Ovary (tissue), 9 donors: ENCODE data around the gene TBC1D22B. TPM values are rescaled to one million over a fixed set of nuclear protein-coding genes. Genes with fewer than 3 reads are reported as not detected.

Experiments used
- DNase-seq, 5 donors: peaks; one replicate each; pipeline ENCODE4 v3.0.0-alpha.2; 2019 to 2020
- H3K27ac ChIP-seq, 2 donors: fragments of 200-600 bp; one replicate each; pipeline versions ENCODE4 v1.5.1 to v1.8.0; 2019 to 2022
- H3K27me3 ChIP-seq: fragments of 200-600 bp; one replicate; pipeline ENCODE4 v1.8.0; 2022
- H3K36me3 ChIP-seq: fragments of 200-600 bp; sonication (generic); one replicate; pipeline ENCODE4 v1.5.1; 2019
- H3K4me1 ChIP-seq: one replicate; pipeline ENCODE4 v1.8.1; 2013; ENCODE audit warnings: mild to moderate bottlenecking, moderate library complexity; ENCODE audit not compliant: insufficient read depth
- H3K4me3 ChIP-seq: fragments of 200-600 bp; sonication (generic); one replicate; pipeline ENCODE4 v1.5.1; 2017
- H3K9me3 ChIP-seq, 2 donors: fragments of 200-600 bp in 1 of 2; sonication (generic) in 1 of 2; one replicate each; pipeline versions ENCODE4 v1.5.1 to v1.8.1; 2013 to 2019; ENCODE audit warnings: mild to moderate bottlenecking in 1 of 2, moderate library complexity in 1 of 2
- EP300 ChIP-seq: sonication (generic); formaldehyde crosslinking; IDR thresholded peaks from one replicate; pipeline ENCODE4 v1.6.1; 2017; ENCODE audit warnings: antibody characterized with exemption
- POLR2A ChIP-seq: fragments of 450-650 bp; IDR thresholded peaks from one replicate; pipeline ENCODE4 v1.6.1; 2017; ENCODE audit warnings: antibody characterized with exemption, mild to moderate bottlenecking, moderate library complexity
- WGBS, 3 donors: extraction: QIAGEN DNeasy Blood & Tissue Kit in 1 of 3; methylation state at CpG; one replicate each; pipeline versions ENCODE4 v1.1.5 to v1.1.7; 2013 to 2017; 5-methylcytosine and 5-hydroxymethylcytosine counted together
- intact Hi-C, 4 donors: fragments of 100-400 bp; cut with DNase I; formaldehyde crosslinking; loops; one replicate each; pipeline versions ENCODE4 v1.11.0 to v1.15.1; 2022 to 2023
- polyA plus RNA-seq, 2 donors: library from polyadenylated mRNA; stranded (reverse); fragments of 200-250 nt in 1 of 2; fragments of 350-450 nt in 1 of 2; fragmentation: Illumina TruSeq in 1 of 2; extraction: RNeasy Lipid Tissue Mini Kit (QIAGEN cat#74804) in 1 of 2; gene quantifications; one replicate each; pipeline ENCODE4 v1.2.3, GENCODE V29; 2013 to 2014
- total RNA-seq, 7 donors: library from RNA; depleted of rRNA in 2 of 7; stranded (reverse); fragments of >200 nt in 2 of 7; fragmentation: NEBNext Ultra II Directional in 3 of 7; extraction: Animal tissue kit (Norgen Biotek cat#: 25700) in 3 of 7; gene quantifications; one replicate each; pipeline versions ENCODE4 v1.1.0 to v1.2.4, GENCODE V29; 2016 to 2023
- TF ChIP-seq, protein P1 (sequence below), 3 donors: fragments of 450-650 bp in 2 of 3; fragments of 200-600 bp in 1 of 3; IDR thresholded peaks; one replicate each; pipeline versions ENCODE4 v1.5.1 to v1.8.0; 2016 to 2022; ENCODE audit warnings: antibody characterized with exemption in 3 of 3, mild to moderate bottlenecking in 1 of 3
- donor health status: DM: no; HTN: no; CAD: no; lungs with moderate emphysema.
- donor health status: DM: no; HTN: no; CAD: no.
- donor health status: Bipolar disorder and iron deficiency.
- donor health status: DM: yes; HTN: yes; CAD: no.
- donor health status: DM: no; HTN: no; CAD: no.
- donor health status: DM: yes; HTN: yes; CAD: no.

Gene TBC1D22B
- total and polyA plus RNA-seq, 9 donors: 7.4 to 17.7 (median 12.8) TPM

DNA sequence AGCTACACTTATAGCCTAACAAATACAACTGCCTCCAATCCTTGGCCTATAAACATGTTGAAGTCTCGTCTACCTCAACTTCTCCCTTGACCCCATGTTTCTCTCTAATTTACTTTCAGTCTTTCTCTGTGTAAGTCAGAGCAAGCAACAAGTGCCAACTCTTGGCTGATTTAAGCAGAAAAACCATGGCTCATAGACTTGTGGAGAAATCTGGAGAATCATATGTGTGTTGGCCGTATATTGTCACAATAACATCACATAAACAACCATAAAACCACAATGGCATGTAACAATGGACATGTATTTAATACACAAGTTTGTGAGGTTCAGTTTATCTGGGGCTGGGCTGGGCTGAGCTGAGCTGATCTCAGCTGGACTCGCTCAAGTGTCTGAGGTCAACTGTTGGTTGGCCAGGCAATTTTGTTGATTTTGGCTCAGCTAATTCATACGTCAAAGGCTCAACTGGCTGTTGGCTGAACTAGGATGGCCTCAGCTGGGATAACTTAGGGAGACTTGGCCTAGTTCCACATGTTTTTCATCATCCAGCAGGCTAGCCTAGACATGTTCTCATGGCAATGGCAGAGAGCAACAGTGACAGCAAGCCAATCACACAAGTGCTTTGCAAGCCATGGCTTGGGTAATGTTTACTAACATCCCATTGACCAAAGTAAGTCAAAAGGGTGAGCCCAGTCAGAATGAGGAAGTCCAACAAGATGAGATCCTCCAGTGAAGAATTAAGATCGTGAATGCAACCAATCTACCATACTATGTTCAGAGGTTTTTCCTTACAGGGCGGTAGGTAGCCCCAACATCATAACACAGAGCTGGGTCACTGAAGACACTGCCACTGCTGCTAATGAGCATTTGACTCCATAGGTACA is 12.9 kb upstream of the TBC1D22B start:
- H3K36me3 ChIP-seq: no peaks in the 10 kb centered on the region
- 15 to 18% (median 17%) methylated on average over 6 of the region's 6 CpGs for WGBS, 3 donors
- H3K27ac ChIP-seq: peak overlapping the region; percentile 35 to 92
- no peaks in the 10 kb centered on the region for H3K27me3 ChIP-seq
- H3K9me3 ChIP-seq: no peaks in the 10 kb centered on the region
- H3K4me1 ChIP-seq: peaks cover 14% of the 10 kb centered on the region
- DNase-seq: peak; percentile 84 to 93 (median 87)
- intact Hi-C loops: no loop called here
- no peak for TF ChIP-seq POLR2A
- TF ChIP-seq EP300: peak; percentile 92
- TF ChIP-seq, protein P1, sequence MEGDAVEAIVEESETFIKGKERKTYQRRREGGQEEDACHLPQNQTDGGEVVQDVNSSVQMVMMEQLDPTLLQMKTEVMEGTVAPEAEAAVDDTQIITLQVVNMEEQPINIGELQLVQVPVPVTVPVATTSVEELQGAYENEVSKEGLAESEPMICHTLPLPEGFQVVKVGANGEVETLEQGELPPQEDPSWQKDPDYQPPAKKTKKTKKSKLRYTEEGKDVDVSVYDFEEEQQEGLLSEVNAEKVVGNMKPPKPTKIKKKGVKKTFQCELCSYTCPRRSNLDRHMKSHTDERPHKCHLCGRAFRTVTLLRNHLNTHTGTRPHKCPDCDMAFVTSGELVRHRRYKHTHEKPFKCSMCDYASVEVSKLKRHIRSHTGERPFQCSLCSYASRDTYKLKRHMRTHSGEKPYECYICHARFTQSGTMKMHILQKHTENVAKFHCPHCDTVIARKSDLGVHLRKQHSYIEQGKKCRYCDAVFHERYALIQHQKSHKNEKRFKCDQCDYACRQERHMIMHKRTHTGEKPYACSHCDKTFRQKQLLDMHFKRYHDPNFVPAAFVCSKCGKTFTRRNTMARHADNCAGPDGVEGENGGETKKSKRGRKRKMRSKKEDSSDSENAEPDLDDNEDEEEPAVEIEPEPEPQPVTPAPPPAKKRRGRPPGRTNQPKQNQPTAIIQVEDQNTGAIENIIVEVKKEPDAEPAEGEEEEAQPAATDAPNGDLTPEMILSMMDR (IDR thresholded peaks at IDR 0.05): no peak
- H3K4me3 ChIP-seq: no peak overlapping the region

DNA sequence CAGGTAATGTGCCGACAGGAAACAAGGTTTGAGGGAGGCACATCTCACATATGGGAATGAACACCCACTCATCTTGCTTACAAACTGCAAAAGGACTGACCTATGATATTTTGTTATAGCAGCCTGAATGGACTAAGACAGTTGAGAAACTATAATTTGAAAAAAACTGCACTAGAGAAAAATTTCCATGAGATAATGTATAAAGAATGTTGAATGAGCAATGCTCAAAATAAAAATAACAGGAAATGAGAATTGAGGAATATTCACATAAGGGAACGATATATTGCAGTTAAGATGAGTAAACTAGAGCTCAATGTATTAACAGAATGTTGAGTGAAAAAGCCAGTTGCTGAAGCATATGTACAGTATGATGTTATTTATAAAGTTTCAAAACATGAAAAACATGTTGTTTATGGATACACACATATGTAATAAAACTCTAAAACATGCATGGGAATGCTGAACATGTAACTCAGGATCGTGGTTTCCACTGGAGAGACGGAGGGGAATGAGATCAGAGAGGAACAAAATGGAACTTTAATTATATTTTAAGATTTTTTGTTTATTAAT is 6.3 kb upstream of the TBC1D22B start:
- no peaks in the 10 kb centered on the region for H3K27me3 ChIP-seq
- no peaks in the 10 kb centered on the region for H3K36me3 ChIP-seq
- H3K4me1 ChIP-seq: no peaks in the 10 kb centered on the region
- no peak overlapping the region for H3K27ac ChIP-seq
- intact Hi-C loops: no loop called here
- no peaks in the 10 kb centered on the region for H3K9me3 ChIP-seq
- TF ChIP-seq, protein P1 (IDR thresholded peaks at IDR 0.05): no peak
- TF ChIP-seq POLR2A (no peak), EP300 (no peak)
- DNase-seq: no peak
- WGBS, 3 donors: 70 to 77% (median 75%) methylated on average over 4 of the region's 4 CpGs
- H3K4me3 ChIP-seq: no peak overlapping the region

DNA sequence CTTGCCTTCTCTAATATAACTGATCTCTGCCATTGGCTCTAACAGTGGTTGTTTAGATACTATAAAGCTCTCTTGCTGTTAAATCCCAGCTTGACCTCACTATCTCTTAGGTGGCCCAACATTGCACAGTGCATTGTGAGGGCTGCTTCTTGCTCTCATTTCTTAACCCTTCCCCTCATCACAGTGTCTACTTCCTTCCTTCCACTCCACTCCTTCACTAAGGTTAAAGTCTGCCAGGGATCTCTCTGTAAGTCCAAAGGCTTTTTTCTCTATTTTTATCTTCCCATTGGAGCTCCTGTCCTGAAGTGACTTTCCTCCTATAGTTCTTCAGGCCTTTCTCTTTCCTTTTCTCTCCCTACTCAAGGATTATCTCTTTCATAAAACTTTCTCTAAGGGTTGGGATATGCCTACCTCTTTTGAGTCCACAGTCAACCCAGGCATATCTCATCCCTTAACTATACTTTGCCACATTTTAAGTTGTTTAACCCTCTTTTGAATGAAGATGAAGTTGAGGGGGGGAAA is 4.0 kb upstream of the TBC1D22B start:
- intact Hi-C loops: no loop called here

GRCh38 chr6:37254881-37255280 is 2.7 kb upstream of the TBC1D22B start:
- Histone ChIP-seq H3K27ac (no peak overlapping the region), H3K36me3 (no peaks in the 10 kb centered on the region), H3K9me3 (no peaks in the 10 kb centered on the region), H3K27me3 (no peaks in the 10 kb centered on the region), H3K4me3 (no peak overlapping the region), H3K4me1 (no peaks in the 10 kb centered on the region)
- 94 to 96% (median 95%) methylated on average over 5 of the region's 5 CpGs for WGBS, 3 donors
- TF ChIP-seq EP300 (no peak), POLR2A (no peak)
- TF ChIP-seq, protein P1 (IDR thresholded peaks at IDR 0.05): no peak
- DNase-seq: no peak
- intact Hi-C loops: no loop called here

More for the DNA sequence above, 4.0 kb upstream of the TBC1D22B start:
- H3K4me3 ChIP-seq: no peak overlapping the region
- H3K27me3 ChIP-seq: no peaks in the 10 kb centered on the region
- no peaks in the 10 kb centered on the region for H3K36me3 ChIP-seq
- H3K9me3 ChIP-seq: no peaks in the 10 kb centered on the region
- no peaks in the 10 kb centered on the region for H3K4me1 ChIP-seq
- no peak overlapping the region for H3K27ac ChIP-seq
- no peak for DNase-seq
- TF ChIP-seq, protein P1 (IDR thresholded peaks at IDR 0.05): no peak
- TF ChIP-seq POLR2A (no peak), EP300 (no peak)
